Hepatocyte (in vitro differentiated cells): ENCODE results near the gene WNK2.

Experiments
- EZH2 ChIP-seq: fragments of 200-600 bp; sonication (generic); IDR thresholded peaks from 2 replicates; pipeline ENCODE4 v1.6.1; 2016; ENCODE audit warnings: antibody characterized with exemption, mild to moderate bottlenecking, borderline replicate concordance
- EZH2phosphoT487 ChIP-seq: fragments of 200-600 bp; sonication (generic); IDR thresholded peaks from one replicate; pipeline ENCODE4 v1.6.1; 2018; ENCODE audit warnings: antibody characterized with exemption, mild to moderate bottlenecking, low read depth, moderate library complexity; ENCODE audit not compliant: unreplicated experiment, severe bottlenecking
- TF ChIP-seq, protein P1 (sequence below): fragments of 200-600 bp; sonication (generic); IDR thresholded peaks from 2 replicates; pipeline ENCODE4 v1.5.1; 2016; ENCODE audit warnings: antibody characterized with exemption, mild to moderate bottlenecking; ENCODE audit not compliant: poor library complexity

DNA sequence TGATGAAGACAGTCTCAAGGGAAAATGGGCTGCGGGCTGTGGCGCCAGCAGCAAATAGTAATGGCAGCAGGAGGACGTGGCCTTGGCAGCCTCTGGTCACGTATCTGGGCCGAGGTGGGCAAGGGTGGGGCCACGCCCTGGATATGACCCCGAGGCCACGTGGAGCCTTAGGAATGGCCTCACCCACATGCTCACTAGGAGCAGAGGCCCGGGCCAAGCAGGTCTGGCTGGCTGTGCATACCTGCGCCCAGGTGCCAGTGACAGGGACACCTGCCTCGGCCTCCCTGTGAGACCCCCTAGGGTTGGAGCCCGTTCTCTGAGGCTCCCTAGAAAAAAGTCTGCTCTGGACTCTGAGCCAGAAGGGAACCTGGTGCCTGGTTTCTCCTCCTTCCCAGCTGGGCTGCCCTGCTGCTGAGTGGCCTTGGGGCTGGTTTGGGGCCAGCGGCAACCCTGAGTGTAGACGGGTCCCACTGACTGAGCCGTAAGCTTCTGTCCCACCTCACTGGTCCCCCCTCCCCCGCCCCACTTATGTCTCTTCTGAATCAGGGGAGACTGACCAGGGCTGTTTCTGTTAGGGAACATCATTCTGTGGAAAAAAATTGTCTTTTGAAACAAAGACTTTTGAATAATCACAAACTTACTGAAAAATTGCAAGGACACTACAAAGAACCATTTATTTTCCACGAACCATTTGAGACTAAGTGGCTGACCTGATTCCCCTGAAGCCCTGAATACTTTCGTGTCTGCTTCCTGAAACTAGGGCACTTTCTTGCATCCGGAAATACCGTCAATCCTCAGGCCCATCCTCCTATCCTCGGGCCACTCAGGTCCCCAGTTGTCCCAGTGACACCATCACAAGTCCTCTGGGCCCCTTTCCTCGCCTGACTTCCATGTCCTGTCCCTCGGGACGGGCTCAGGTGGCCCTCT, 60.8 kb downstream of the WNK2 start:
- TF ChIP-seq, protein P1, sequence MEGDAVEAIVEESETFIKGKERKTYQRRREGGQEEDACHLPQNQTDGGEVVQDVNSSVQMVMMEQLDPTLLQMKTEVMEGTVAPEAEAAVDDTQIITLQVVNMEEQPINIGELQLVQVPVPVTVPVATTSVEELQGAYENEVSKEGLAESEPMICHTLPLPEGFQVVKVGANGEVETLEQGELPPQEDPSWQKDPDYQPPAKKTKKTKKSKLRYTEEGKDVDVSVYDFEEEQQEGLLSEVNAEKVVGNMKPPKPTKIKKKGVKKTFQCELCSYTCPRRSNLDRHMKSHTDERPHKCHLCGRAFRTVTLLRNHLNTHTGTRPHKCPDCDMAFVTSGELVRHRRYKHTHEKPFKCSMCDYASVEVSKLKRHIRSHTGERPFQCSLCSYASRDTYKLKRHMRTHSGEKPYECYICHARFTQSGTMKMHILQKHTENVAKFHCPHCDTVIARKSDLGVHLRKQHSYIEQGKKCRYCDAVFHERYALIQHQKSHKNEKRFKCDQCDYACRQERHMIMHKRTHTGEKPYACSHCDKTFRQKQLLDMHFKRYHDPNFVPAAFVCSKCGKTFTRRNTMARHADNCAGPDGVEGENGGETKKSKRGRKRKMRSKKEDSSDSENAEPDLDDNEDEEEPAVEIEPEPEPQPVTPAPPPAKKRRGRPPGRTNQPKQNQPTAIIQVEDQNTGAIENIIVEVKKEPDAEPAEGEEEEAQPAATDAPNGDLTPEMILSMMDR: no peak
- TF ChIP-seq EZH2: no peak
- TF ChIP-seq EZH2phosphoT487: no peak
